Measurements from ENCODE around the gene RBM19.

GRCh38 chr12:113924341-113924740, 41.8 kb downstream of the RBM19 start:
- TF ChIP-seq CTCF (IDR thresholded peaks at IDR 0.05) (no peak), POLR2A (IDR thresholded peaks at IDR 0.05) (no peak)
